A673 (cell line): ENCODE measurements around the gene CELF4.

Source experiments
- CTCF ChIP-seq: fragments of 300-800, 200-600 bp; sonication (generic); conservative IDR thresholded peaks from 2 replicates; pipeline ENCODE4 v1.5.1; 2017; ENCODE audit warnings: low read depth, mild to moderate bottlenecking, antibody characterized with exemption, low read length, moderate library complexity, mixed read lengths
- EZH2 ChIP-seq: fragments of 200-600 bp; sonication (generic); IDR thresholded peaks from 2 replicates; pipeline ENCODE4 v1.6.1; 2017; ENCODE audit warnings: borderline replicate concordance, low read depth, mild to moderate bottlenecking, mixed read lengths, antibody characterized with exemption, low read length; ENCODE audit not compliant: poor library complexity, severe bottlenecking

- no peak for TF ChIP-seq CTCF
- no peak for TF ChIP-seq EZH2
These were observed 236.5 kb downstream of the CELF4 start for GRCh38 chr18:37328946-37329719.
